ENCODE measurements around the gene TMEM132D.

GRCh38 chr12:129660946-129661345 is 242.9 kb downstream of the TMEM132D start:
- TF ChIP-seq CTCF (IDR thresholded peaks at IDR 0.05) (no peak), POLR2A (IDR thresholded peaks at IDR 0.05) (no peak)

Measured in body of pancreas (tissue), 4 donors.